Astrocyte (in vitro differentiated cells and primary cell): ENCODE measurements around the gene TOP3B. TPM values are rescaled to one million over a fixed set of nuclear protein-coding genes. Genes with fewer than 3 reads are reported as not detected.

Experiments
- DNase-seq: peaks from one replicate; pipeline ENCODE4 v3.0.0-alpha.2; 2010; ENCODE audit warnings: low read depth
- FAIRE-seq: peaks from 2 replicates; lab custom pipeline; 2011; peaks lifted over from hg19 to GRCh38; lab: Jason Lieb, UNC
- H2AFZ ChIP-seq: 2 replicates; pipeline ENCODE4 v1.6.0; 2012; ENCODE audit warnings: low read depth, low read length, inconsistent platforms
- H3K27ac ChIP-seq: 2 replicates; pipeline ENCODE4 v1.5.1; 2011; ENCODE audit warnings: low read depth, low read length, inconsistent platforms
- H3K27me3 ChIP-seq: 2 replicates; pipeline ENCODE4 v1.6.0; 2011; ENCODE audit warnings: low read length, inconsistent platforms; ENCODE audit not compliant: insufficient read depth
- H3K36me3 ChIP-seq: 2 replicates; pipeline ENCODE4 v1.5.1; 2011; ENCODE audit warnings: low read length, inconsistent platforms; ENCODE audit not compliant: insufficient read depth
- H3K4me1 ChIP-seq: 2 replicates; pipeline ENCODE4 v1.5.1; 2011; ENCODE audit warnings: low read length, inconsistent platforms; ENCODE audit not compliant: insufficient read depth
- H3K4me2 ChIP-seq: 2 replicates; pipeline ENCODE4 v1.6.0; 2012; ENCODE audit warnings: low read length, inconsistent platforms
- H3K4me3 ChIP-seq: 2 replicates; pipeline ENCODE4 v1.5.1; 2011; ENCODE audit warnings: low read depth, mild to moderate bottlenecking, low read length, inconsistent platforms; ENCODE audit not compliant: insufficient read depth
- H3K79me2 ChIP-seq: 2 replicates; pipeline ENCODE4 v1.6.0; 2012; ENCODE audit warnings: mild to moderate bottlenecking, low read length, inconsistent platforms; ENCODE audit not compliant: insufficient read depth
- H3K9ac ChIP-seq: 2 replicates; pipeline ENCODE4 v1.6.0; 2012; ENCODE audit warnings: mild to moderate bottlenecking, low read length, inconsistent platforms
- H3K9me3 ChIP-seq: 2 replicates; pipeline ENCODE4 v1.5.1; 2012; ENCODE audit warnings: low read depth, mild to moderate bottlenecking, low read length, inconsistent platforms; ENCODE audit not compliant: insufficient read depth
- H4K20me1 ChIP-seq: 2 replicates; pipeline ENCODE4 v1.6.0; 2012; ENCODE audit warnings: low read length, inconsistent platforms; ENCODE audit not compliant: insufficient read depth
- H3K27ac Mint-ChIP-seq: one replicate; pipeline ENCODE4 v1.8.0; 2021; ENCODE audit warnings: mild to moderate bottlenecking, mixed read lengths; ENCODE audit not compliant: unreplicated experiment
- H3K27me3 Mint-ChIP-seq: one replicate; pipeline ENCODE4 v1.8.0; 2021; ENCODE audit warnings: low read depth, mixed read lengths; ENCODE audit not compliant: unreplicated experiment
- H3K36me3 Mint-ChIP-seq: one replicate; pipeline ENCODE4 v1.8.0; 2021; ENCODE audit warnings: low read depth, mixed read lengths; ENCODE audit not compliant: unreplicated experiment
- H3K4me1 Mint-ChIP-seq: one replicate; pipeline ENCODE4 v1.8.0; 2021; ENCODE audit warnings: low read depth, mixed read lengths; ENCODE audit not compliant: unreplicated experiment
- H3K4me3 Mint-ChIP-seq: one replicate; pipeline ENCODE4 v1.8.0; 2021; ENCODE audit warnings: mild to moderate bottlenecking, moderate library complexity, mixed read lengths; ENCODE audit not compliant: unreplicated experiment
- H3K9me3 Mint-ChIP-seq: one replicate; pipeline ENCODE4 v1.8.0; 2021; ENCODE audit warnings: mild to moderate bottlenecking, mixed read lengths; ENCODE audit not compliant: unreplicated experiment
- EZH2 ChIP-seq: IDR thresholded peaks from 2 replicates; pipeline ENCODE4 v1.6.1; 2012; ENCODE audit warnings: mild to moderate bottlenecking, low read length, inconsistent platforms; ENCODE audit not compliant: insufficient read depth
- total RNA-seq: library from RNA; stranded (reverse); gene quantifications from 2 replicates; pipeline ENCODE4 v1.2.1, GENCODE V29; 2021
- TF ChIP-seq, protein P1 (sequence below): IDR thresholded peaks from 2 replicates; pipeline ENCODE4 v1.5.1; 2011; ENCODE audit warnings: low read depth, mild to moderate bottlenecking, inconsistent platforms, low read length, moderate library complexity; ENCODE audit not compliant: insufficient read depth

TOP3B gene
- total RNA-seq, 1 donor from 2014 or later = 37.3 TPM

DNA sequence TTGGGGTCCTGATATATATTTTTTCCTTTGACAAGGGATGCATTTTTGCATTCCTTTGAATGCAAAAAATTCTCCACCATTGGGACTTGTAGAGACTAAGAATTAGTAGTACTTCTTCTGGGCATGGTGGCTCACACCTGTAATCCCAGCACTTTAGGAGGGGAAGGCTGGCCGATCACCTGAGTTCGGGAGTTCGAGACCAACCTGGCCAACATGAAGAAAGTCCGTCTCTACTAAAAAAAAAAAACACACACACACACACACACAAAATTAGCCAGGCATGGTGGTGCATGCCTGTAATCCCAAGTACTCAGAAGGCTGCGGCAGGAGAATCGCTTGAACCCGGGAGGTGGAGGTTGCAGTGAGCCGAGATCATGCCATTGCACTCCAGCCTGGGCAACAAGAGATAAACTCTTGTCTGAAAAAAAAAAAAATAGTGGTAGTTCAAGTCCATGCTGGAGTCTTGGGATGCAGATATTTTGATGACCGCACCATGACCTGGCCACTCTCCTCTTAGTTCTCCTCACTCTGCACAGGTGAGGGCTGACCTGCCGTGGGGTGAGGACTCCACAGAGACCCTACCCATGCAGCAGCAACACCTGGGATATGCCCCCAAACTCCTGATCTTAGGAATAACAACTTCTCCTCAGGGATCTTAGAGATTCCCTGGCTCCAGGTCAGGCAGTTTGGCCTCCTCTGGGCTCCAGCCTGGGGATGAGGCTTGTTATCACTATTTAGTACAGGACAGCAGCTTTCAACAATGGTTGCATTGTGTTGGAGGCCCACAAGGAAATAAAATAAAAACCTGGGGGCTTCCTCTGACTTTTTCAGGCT, 36.5 kb upstream of the TOP3B start:
- Histone ChIP-seq H3K79me2 (no peaks in the 10 kb centered on the region), H2AFZ (no peak overlapping the region), H4K20me1 (no peaks in the 10 kb centered on the region), H3K4me1 (no peaks in the 10 kb centered on the region), H3K9me3 (no peaks in the 10 kb centered on the region), H3K27ac (no peak overlapping the region), H3K4me3 (no peak overlapping the region), H3K27me3 (no peaks in the 10 kb centered on the region), H3K36me3 (no peaks in the 10 kb centered on the region), H3K4me2 (no peak overlapping the region), H3K9ac (no peak overlapping the region)
- FAIRE-seq = no peak
- no peak for DNase-seq
- no peak overlapping the region for H3K4me3 Mint-ChIP-seq
- H3K9me3 Mint-ChIP-seq = no peaks in the 10 kb centered on the region
- no peaks in the 10 kb centered on the region for H3K36me3 Mint-ChIP-seq
- peaks cover 8% of the 10 kb centered on the region for H3K4me1 Mint-ChIP-seq
- no peak overlapping the region for H3K27ac Mint-ChIP-seq
- H3K27me3 Mint-ChIP-seq = peaks cover 6% of the 10 kb centered on the region
- TF ChIP-seq, protein P1, sequence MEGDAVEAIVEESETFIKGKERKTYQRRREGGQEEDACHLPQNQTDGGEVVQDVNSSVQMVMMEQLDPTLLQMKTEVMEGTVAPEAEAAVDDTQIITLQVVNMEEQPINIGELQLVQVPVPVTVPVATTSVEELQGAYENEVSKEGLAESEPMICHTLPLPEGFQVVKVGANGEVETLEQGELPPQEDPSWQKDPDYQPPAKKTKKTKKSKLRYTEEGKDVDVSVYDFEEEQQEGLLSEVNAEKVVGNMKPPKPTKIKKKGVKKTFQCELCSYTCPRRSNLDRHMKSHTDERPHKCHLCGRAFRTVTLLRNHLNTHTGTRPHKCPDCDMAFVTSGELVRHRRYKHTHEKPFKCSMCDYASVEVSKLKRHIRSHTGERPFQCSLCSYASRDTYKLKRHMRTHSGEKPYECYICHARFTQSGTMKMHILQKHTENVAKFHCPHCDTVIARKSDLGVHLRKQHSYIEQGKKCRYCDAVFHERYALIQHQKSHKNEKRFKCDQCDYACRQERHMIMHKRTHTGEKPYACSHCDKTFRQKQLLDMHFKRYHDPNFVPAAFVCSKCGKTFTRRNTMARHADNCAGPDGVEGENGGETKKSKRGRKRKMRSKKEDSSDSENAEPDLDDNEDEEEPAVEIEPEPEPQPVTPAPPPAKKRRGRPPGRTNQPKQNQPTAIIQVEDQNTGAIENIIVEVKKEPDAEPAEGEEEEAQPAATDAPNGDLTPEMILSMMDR = no peak
- no peak for TF ChIP-seq EZH2

DNA sequence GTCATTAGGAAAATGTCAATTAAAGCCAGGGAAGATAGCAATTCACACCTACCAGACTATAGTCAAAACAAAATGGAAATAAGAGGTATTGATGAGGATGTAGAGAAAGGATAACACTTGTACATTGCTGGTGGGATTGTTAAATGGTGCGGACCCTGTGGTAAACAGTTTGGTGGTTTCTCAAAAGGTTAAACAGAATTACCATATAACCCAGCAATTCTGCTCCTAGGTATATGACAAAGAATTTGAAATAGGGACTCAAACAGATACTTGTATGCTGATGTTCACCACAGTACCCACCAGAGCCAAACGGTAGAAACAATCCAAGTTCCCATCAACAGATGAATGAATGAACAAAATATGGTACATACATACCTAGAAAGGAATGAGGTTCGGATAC, 33.0 kb upstream of the TOP3B start:
- Mint-ChIP-seq H3K4me1 (no peaks in the 10 kb centered on the region), H3K27me3 (peaks cover 12% of the 10 kb centered on the region), H3K36me3 (no peaks in the 10 kb centered on the region), H3K4me3 (no peak overlapping the region), H3K27ac (no peak overlapping the region), H3K9me3 (no peaks in the 10 kb centered on the region)
- Histone ChIP-seq H3K4me3 (no peak overlapping the region), H3K27ac (no peak overlapping the region), H3K27me3 (peaks cover 6% of the 10 kb centered on the region), H3K79me2 (no peaks in the 10 kb centered on the region), H4K20me1 (no peaks in the 10 kb centered on the region), H3K4me1 (no peaks in the 10 kb centered on the region), H2AFZ (no peak overlapping the region), H3K9ac (no peak overlapping the region), H3K36me3 (no peaks in the 10 kb centered on the region), H3K4me2 (no peak overlapping the region), H3K9me3 (no peaks in the 10 kb centered on the region)
- TF ChIP-seq, protein P1 = no peak
- no peak for TF ChIP-seq EZH2
- DNase-seq (no peak), FAIRE-seq (no peak)

DNA sequence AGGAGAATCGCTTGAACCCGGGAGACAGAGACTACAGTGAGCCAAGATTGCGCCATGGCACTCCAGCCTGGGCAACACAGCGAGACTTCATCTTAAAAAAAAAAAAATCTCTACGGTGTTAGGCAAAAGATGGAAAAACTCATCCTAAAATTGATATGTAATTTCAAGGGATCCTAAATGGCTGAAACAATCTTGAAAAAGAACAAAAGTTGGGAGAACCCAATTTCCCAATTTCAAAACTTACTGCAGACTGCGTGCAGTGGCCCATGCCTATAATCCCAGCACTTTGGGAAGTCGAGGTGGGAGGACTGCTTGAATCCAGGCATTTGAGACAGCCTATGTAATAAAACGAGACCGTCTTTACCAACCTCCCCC, 31.7 kb upstream of the TOP3B start:
- Histone ChIP-seq H3K36me3 (no peaks in the 10 kb centered on the region), H3K79me2 (no peaks in the 10 kb centered on the region), H3K9ac (no peak overlapping the region), H3K27me3 (peaks cover 10% of the 10 kb centered on the region), H3K4me3 (no peak overlapping the region), H3K9me3 (no peaks in the 10 kb centered on the region), H4K20me1 (no peaks in the 10 kb centered on the region), H3K4me2 (no peak overlapping the region), H3K4me1 (no peaks in the 10 kb centered on the region), H3K27ac (no peak overlapping the region), H2AFZ (no peak overlapping the region)
- Mint-ChIP-seq H3K4me3 (no peak overlapping the region), H3K27me3 (peaks cover 22% of the 10 kb centered on the region), H3K36me3 (no peaks in the 10 kb centered on the region), H3K9me3 (no peaks in the 10 kb centered on the region), H3K4me1 (no peaks in the 10 kb centered on the region), H3K27ac (no peak overlapping the region)
- DNase-seq (no peak), FAIRE-seq (no peak)
- TF ChIP-seq, protein P1 = no peak
- no peak for TF ChIP-seq EZH2
